ENCODE results near the gene RHOD. TPM values are rescaled to one million over a fixed set of nuclear protein-coding genes. Genes with fewer than 3 reads are reported as not detected.

RHOD gene, protein sequence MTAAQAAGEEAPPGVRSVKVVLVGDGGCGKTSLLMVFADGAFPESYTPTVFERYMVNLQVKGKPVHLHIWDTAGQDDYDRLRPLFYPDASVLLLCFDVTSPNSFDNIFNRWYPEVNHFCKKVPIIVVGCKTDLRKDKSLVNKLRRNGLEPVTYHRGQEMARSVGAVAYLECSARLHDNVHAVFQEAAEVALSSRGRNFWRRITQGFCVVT
- 6.5 and 8.9 TPM in 2 replicates for total RNA-seq (2014; rRNA removed; shearing (Covaris generic))
- polyA plus RNA-seq (2014; cell fraction: nucleus; rRNA removed) = 7.0 and 12.4 TPM in 2 replicates

DNA sequence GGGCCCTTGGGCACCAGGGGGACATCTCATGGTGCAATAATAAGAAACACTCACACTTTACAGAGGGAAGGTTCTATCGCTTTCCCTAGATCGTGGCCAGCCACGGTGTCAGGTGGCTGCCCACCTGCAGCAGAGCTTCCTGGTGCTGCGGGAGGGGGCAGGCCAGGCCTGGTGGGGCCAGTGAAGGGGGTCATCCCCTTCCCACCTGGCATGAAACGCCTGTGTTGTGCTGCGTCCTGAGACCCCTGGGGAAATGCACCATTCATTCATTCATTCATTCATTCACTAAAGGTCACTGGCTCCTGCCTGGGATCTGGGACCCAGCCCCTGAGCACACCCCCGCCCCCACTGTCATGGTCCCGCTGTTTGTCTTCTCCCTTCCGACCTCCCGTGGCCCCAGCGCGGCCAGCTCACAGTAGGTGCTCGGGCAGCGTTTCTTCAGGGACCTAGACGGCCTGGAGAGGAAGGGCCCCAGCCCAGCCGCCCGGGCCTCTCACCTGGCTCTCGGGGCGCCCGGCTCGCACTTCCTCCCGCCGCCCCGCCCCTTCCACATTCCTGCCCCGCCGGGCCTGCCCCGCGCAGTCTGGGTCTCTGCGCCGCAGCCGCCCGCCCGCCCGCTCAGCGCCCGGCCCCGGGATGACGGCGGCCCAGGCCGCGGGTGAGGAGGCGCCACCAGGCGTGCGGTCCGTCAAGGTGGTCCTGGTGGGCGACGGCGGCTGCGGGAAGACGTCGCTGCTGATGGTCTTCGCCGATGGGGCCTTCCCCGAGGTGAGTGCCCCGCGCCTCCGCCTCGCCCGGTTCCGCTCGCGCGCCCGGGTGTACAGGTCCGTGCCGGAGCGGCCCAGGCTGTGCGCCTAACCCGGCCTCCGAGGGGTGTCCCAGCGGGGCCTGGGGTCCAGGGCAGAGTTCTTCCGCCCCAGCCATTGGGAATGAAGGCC is at the start of gene RHOD:
Gene RHOD (plus strand): TSS at position 581 of the 938 bp plus-strand sequence. CDS start 56 bp downstream, at position 637.
- no peak for DNase-seq (ENCODE audit: extremely low read depth, low read depth)

DNA sequence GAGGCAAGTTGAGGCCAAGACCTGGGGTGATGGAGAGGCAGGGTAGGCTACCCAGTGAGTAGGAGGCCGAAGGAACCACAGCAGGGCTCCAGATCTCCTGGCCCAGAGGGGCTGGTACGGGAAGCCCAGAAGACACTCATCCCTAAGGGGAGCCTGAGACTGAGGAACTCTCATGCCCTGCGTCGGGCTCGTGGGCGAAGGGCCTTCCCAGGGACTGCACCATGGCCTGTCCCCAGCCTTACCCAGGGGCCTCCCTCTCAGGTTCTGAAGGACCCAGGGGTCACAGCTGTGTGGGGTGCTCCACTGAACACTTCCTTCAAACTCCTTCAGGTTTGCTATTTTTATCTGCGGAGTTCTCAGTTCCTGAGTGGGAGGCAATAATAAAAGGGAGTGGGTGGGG is 49.5 kb upstream of the RHOD start:
- no peak for DNase-seq (ENCODE audit: extremely low read depth, low read depth)

DNA sequence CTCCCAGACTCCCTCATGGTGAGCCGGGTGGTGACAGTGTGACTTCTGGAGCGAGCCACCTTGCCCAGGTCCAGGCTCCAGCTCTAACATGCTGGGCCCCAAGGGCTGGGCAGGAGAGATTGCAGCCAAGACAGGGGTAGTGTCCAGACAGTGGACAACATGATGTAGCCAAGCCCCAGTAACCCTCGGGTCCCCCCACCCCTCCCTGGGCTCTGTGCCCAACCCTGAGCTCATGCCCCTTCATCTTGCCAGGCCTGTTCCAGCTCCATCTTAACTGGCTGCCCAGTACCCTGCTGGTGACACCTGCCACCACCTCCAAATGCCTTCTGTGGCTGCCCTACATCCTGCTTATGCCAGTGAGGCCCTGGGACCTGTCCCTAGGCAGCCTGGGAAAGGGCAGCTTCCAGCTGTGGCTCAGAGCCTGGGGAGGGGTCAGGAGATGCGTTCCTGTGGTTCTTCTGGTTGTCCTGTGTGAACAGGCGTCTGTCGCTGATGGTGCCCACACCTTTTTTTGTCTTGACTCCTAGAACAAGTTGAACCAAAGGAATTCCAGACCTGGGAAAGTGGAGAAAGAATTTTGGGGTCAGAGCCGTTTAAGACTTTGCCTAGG is 46.2 kb upstream of the RHOD start:
- no peak for DNase-seq (ENCODE audit: extremely low read depth, low read depth)

DNA sequence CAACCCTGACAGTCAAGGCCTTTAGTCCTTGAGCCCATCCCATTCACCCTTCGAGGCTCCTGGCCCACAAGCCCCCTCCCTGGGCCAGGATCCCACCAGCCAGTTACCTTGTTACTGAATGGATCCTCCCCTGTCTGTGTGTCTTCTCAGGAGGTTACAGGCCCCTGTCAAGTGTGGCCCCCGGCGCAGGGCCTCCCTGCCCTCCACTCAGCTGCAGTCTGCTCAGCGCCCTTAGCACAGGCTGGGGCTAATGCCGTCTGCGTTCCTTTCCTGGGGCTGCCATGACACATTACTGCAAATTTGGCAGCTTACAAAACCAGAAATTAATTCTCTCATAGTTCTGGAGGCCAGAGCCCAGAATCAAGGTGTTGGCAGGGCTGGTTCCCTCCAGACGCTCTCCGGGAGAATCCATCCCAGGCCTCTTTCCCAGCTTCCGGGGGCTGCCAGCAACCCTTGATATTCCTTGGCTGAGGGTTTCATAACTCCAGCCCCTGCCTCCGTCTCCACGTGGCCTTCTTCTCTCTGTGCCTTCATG is 43.1 kb upstream of the RHOD start:
- DNase-seq (ENCODE audit: extremely low read depth, low read depth) = no peak

DNA sequence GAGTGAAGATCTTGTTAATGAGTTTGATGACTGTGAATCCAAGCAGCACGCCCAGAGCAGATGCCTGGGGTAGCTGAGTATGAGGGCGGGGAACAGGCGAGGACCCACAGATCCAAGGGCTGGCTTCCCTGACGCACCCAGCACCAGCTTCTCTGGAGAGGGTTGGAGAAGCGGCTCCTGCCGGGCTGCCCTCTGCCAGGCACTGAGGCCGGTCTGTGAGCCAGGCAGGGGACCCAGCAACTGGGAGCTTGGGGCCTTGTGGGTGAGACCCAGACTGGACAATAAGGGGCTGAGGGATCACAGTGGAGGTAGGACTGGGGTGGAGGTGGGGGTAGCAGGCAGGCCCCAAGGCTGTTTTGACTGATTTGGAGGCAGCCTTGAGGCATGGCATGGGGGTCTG is 42.3 kb upstream of the RHOD start:
- no peak for DNase-seq (ENCODE audit: extremely low read depth, low read depth)

DNA sequence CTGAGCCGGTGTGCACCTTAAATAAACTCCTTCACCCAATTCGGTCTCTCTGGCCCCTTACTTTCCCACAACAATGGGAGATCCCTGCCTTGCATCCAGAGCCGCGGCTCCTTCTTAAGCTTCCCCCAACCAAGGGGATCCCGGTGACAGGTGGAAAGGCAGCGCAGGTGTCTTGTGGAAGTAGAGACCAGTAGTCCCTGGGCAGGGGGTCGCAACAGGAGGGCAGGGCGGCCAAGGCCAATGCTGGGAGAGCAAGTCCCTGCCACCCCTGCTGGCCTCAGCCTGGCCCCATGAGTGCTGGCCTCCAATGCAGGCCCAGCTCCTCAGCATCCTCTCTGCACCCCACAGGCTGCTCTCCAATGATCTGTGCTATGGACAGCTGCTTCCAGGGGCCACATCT is 41.6 kb upstream of the RHOD start:
- no peak for DNase-seq (ENCODE audit: extremely low read depth, low read depth)

DNA sequence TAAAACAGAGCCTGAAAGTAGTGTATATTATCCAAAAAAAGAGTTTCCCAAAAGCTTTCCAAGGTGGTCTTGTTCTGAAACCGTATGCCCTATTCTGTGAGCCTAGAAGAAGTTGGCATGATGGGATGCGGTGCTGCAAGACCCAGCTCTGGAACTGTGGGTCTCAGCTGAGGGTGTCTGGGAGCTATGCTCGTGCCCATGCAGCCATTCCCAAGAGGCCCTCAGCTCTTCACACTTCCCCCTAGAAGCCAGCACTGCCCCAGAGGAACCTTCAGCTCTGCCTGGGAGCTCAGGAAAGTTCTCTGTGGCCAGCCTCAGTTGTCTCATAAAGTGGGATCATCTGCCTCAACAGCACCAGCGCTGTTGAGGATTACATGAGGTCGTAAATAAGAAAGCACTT is 40.1 kb upstream of the RHOD start:
- no peak for DNase-seq (ENCODE audit: extremely low read depth, low read depth)

DNA sequence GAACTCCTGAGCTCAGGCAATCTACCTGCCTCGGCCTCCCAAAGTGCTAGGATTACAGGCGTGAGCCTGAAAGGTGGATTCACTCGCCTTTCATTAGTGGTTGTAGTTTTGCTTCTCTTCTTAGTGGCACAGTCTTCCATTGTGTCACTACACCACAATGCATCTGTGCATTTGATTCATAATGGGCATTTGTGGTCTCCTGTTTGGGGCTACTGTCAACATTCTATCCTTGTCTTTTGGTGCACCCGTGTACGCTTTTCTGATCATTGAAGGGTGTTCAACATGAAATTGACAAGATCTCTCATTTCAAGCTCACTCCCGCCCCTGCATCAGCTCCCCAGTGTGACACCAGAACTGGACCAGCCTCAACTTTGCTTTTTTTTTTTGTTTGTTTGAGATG is 35.7 kb upstream of the RHOD start:
- no peak for DNase-seq (ENCODE audit: extremely low read depth, low read depth)

DNA sequence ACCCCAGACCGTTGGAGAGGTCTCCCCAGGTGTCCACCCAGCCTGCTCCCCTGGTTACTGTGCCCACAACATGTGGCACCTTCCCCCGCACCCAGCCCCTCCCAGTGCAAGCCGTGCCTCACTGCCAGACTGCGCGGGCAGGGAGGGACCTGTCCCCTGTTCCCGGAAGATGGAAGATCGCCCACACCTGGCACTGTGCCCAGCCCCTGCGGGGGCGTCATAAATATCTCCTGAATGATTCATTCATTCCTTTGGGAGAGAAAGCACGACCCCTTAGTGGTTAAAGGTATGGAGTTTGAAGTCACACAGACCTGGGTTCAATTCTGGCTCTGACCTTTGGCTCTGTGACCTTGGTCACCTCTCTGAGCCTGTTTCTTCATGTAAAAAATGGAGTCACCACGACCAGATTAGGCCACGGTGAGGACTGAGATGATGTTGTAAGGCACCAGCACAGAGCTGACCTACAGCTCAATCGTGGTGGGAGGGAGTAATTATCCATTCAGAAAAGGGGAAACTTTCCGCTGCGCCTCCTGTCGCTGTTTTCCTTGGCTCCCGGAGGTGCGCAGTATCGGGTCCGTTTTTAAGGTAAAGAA is 34.2 kb upstream of the RHOD start:
- DNase-seq (ENCODE audit: extremely low read depth, low read depth) = no peak

DNA sequence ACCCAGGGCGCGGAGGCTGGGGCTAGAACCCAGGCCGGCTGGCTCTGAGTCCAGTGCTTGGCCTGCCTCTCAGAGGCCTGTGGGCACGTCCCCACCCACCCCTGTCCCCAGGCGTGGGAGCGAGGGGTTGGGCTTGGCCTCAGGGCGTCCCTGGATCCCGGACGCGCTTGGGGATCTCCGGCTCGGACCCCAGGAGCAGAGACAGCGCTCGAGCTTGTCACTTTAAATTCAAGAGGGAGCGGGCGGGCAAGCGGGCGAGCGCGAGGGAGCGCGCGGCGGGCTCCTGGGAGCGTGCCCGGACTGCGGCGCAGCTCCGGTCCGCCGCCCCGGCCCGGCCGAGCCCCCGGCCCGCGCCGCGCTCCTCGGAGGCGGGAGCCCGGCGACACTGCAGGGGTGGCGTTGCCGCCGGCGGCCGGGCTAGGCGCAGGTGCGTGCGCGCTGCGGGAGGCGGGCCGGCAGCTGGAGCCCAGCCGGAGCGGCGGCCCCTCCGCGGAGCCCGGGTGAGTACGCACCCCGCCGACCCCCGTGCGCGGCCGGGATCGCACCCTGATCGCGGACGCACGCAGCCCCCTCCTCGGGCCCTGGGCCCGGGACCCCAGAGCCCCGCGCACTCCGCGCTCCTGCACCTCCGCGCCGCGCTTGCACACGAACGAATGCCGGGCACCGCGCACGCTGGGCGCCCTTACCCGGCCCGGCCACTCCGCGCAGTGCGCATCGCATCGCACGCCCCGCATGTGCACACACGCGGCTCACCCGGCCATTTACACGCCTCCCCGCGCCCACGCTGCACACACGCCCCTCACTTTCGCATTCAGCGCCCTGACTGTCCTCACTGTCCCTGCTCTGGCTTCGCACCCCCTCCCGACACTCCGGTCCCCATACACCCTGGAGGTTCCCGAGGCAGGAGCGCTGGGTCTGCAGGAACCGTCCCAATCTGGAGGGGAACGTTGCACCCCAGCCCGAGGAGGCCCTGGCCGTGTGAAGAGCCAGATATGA is 33.4 kb upstream of the RHOD start, which contains the start of gene SYT12:
Gene SYT12 (plus strand): TSS at position 174 of the 996 bp plus-strand sequence. CDS start 7,011 bp downstream, outside the sequence.
- no peak for DNase-seq (ENCODE audit: extremely low read depth, low read depth)

DNA sequence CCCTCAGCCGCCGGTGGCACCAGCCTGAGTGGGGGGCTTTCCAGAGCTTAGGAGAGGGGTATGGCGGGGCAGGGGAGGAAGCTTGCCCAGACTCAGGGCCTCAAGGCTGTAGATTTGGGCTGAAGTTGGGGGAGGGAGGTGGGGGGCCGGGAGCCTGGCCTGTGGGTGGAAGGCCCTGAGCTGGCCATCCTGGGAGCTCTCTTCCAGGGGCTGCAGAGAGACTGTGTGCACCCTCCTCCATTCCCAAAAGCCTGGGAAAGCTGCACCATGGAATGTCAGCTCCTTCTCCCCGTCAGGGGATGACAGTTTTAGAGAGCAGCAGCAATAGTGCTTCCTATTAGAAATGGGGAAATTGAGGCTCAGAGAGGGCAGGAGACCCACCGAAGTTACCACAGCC is 32.7 kb upstream of the RHOD start:
- DNase-seq (ENCODE audit: extremely low read depth, low read depth) = no peak

DNA sequence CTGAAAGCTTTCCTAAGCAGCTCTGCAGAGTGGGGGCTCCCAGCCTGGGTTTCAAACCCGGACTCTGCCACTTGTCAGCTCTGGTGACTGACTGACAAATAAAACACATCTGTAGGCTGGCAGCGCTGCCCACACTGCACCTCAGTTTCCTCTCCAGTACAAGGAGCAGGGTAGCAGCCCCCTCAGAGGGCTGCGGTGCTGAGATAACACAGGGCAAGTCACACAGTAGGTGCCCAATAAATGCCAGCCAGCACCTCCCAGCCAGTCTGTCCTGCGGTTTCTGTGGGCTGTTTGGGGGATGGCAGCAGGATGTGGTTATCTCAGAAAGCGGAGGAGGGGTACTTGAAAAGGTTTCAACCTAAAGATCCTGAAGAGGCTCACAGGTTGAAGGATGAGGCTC is 32.2 kb upstream of the RHOD start:
- DNase-seq (ENCODE audit: extremely low read depth, low read depth) = no peak

DNA sequence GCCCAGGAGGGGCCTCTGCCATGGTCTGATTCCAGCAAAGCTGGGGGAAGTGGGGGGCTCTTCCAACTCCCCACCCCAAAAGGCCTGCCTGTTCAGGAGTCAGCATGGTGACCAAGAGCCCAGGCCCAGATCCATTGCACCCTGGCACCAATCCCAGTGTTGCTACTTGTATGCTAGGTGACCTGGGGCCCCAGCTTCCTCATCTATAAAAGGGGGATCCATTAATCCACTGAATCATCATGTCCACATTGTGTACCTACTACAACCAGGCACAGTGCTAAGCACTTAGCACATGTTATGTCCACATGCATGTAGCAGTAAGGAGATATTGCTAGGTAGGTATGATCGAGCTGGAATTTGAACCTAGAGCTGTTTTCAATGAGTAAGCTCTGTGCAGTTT is 31.7 kb upstream of the RHOD start:
- DNase-seq (ENCODE audit: extremely low read depth, low read depth) = no peak

DNA sequence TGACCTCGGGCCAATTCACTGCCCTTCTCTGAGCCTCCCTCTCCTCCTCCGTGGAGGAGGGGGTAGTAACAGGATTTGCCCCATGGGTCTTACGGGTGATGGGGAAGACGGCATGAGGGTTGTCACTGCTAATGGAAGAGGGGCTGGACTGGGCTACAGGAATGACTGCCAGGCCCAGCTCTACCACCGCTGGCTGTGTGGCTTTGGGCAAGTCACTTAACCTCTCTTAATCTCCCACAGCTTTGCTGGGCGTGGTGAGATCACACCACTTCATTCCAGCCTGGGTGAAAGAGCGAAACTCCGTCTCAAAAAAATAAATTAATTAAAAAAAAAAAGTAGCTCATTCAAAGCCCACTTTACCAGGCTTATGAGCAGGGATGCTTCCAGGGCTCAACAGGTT is 30.9 kb upstream of the RHOD start:
- no peak for DNase-seq (ENCODE audit: extremely low read depth, low read depth)

DNA sequence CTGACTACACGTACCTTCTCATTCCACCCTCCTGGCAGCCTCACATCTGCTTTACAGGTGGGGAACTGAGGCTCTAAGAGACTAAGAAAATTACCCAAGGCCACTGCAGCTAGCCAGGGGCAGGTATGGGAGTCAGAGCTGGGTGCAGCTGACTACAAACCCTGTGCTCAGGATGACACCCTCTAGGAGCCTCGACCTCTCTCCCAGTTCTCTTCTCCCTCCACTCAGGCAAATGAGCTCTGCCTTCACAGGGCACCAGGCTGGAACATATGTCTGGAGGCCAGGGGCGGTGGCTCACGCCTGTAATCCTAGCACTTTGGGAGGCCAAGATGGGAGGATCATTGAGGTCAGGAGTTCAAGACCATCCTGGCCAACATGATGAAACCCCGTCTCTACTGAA is 29.7 kb upstream of the RHOD start:
- DNase-seq (ENCODE audit: extremely low read depth, low read depth) = no peak

DNA sequence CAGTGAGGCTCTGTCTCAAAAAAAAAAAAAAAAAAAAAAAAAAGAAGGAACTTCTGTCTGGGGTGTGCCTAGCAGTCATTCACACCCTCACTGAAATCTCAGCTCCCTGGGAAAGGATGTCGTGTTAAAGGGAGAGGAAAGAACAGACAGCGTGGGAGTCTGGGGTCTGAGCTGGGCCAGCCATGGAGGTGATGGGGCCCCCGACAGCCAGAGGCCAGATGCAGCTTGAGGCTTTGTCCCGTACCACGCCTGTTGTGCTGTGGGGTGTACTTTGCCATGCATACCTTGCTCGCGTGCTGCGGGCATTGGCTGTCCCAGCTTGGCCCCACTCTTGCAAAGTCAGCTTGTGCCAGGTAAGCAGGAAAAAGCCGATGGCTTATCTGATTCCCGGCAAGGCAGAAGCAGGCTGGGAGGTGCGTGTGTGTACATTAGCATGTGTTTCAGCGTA is 29.1 kb upstream of the RHOD start:
- DNase-seq (ENCODE audit: extremely low read depth, low read depth) = no peak

DNA sequence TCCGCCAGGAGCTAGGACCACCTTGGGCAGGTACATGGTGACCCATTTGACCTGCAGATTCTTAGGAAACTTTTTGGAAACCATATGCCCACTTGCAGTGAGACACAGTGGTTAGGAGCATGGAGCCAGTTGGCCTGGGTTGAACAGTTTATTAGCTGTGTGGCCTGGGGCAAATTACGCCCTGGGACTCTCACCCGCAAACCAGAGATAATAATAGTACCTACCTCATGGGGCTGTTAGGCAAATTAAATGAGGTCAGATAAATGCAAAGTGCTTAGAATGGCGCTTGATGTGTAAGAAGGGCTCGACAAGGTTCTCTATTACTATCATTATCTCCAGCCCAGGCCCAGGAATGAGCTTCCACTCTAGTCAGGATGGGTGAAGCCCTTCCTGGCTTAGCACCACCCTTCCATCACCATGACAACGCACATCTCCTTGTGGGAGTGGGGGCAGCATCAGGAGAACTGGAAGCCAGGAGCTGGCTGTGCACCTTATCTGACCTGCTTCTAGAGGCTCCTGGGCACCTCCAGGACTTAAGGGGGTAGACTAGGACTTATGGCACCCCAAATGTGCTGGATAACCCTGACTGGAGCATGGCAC is 28.6 kb upstream of the RHOD start:
- DNase-seq (ENCODE audit: extremely low read depth, low read depth) = no peak

DNA sequence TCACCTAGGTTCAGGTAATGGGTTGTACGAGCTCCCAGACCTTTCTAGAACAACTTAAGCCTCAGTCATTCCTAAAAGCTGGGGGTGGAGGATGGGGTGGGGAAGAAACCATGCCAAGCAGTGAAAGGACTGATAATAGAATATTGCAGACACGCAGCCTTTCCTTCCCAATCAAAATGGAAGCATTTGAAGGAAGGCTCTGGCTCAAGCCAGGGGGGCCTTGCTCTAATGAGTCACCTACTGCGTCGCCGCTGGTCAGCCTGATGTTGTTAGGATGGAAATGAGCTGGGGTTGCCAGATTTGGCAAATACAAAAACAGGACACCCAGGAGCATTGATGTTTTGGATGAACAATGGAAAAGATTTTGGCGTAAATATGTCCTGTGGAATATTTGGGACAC is 27.5 kb upstream of the RHOD start:
- DNase-seq (ENCODE audit: extremely low read depth, low read depth) = no peak

DNA sequence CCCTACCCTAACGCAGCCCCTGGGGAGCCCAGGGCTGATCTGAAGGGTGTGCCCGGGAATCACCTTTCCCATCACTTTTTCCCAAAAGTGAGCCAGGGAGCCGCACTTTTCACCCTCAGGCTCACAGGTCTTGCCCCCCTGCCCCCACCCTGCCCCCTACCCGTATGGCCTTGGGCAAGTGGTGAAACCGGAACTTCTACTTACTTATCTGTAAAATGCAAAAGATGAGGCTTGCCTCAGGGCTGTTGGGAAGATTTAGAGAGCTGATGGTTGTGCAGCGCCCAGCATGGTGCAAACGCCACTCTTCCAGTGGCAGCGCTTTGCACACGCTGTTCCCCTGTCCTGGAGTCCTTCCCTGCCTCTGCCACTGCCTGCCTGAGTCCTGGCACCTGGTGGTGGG is 25.7 kb upstream of the RHOD start:
- no peak for DNase-seq (ENCODE audit: extremely low read depth, low read depth)

Measured in NCI-H460 (cell line).